GM15510 (cell line): Measurements from ENCODE around the gene KLHL10.

Experiments used
- POLR2A ChIP-seq: IDR thresholded peaks from 3 replicates; pipeline ENCODE4 v1.6.1; 2011; ENCODE audit warnings: borderline replicate concordance; ENCODE audit not compliant: insufficient read length; ENCODE audit errors: extremely low read depth

The KLHL10 gene

GRCh38 chr17:41837761-41838538 is at the start of gene KLHL10:
TSS of gene KLHL10 (plus strand) at chr17:41837825. CDS start at chr17:41837933, 108 bp downstream.
- TF ChIP-seq POLR2A = no peak

- TF ChIP-seq POLR2A = no peak
Observed at GRCh38 chr17:41792845-41793783, 44.5 kb upstream of the KLHL10 start.

- TF ChIP-seq POLR2A = no peak
Observed at GRCh38 chr17:41793784-41794539, 43.7 kb upstream of the KLHL10 start.

GRCh38 chr17:41794540-41794975 is 43.1 kb upstream of the KLHL10 start:
- no peak for TF ChIP-seq POLR2A

GRCh38 chr17:41796121-41796895 is 41.3 kb upstream of the KLHL10 start:
- TF ChIP-seq POLR2A = no peak

GRCh38 chr17:41797377-41797776 is 40.2 kb upstream of the KLHL10 start:
- no peak for TF ChIP-seq POLR2A

GRCh38 chr17:41799366-41799765 is 38.3 kb upstream of the KLHL10 start:
- TF ChIP-seq POLR2A = no peak

- TF ChIP-seq POLR2A = no peak
Observed at GRCh38 chr17:41800601-41801373, 36.8 kb upstream of the KLHL10 start.

GRCh38 chr17:41801374-41802271 is 36.0 kb upstream of the KLHL10 start:
- TF ChIP-seq POLR2A = no peak

- no peak for TF ChIP-seq POLR2A
Observed at GRCh38 chr17:41803049-41804020, 34.3 kb upstream of the KLHL10 start.
